Liver (tissue), 9 donors: ENCODE data around the gene SLC22A15. TPM values are rescaled to one million over a fixed set of nuclear protein-coding genes. Genes with fewer than 3 reads are reported as not detected.

Experiments
- DNase-seq: peaks from one replicate; pipeline ENCODE4 v3.0.0-alpha.2; 2017; ENCODE audit warnings: low spot score
- H3K27ac ChIP-seq, 2 donors: one replicate each; pipeline ENCODE4 v1.7.0; 2013; ENCODE audit warnings: inconsistent platforms in 2 of 2, low read length in 2 of 2, control low read depth in 1 of 2, low read depth in 1 of 2, mild to moderate bottlenecking in 1 of 2
- H3K27me3 ChIP-seq, 4 donors: one replicate each; pipeline versions ENCODE4 v1.6.1 to v1.7.0; 2013; ENCODE audit warnings: low read length in 3 of 4, inconsistent platforms in 1 of 4, mild to moderate bottlenecking in 1 of 4, moderate library complexity in 1 of 4; ENCODE audit not compliant: control insufficient read depth in 4 of 4, insufficient read depth in 4 of 4
- H3K36me3 ChIP-seq, 4 donors: one replicate each; pipeline versions ENCODE4 v1.6.1 to v1.7.0; 2013; ENCODE audit warnings: low read length in 3 of 4, mild to moderate bottlenecking in 3 of 4, low read depth in 1 of 4, moderate library complexity in 1 of 4; ENCODE audit not compliant: control insufficient read depth in 4 of 4, insufficient read depth in 3 of 4
- H3K4me1 ChIP-seq, 4 donors: one replicate each; pipeline versions ENCODE4 v1.6.1 to v1.7.0; 2013; ENCODE audit warnings: low read length in 3 of 4, mild to moderate bottlenecking in 3 of 4, moderate library complexity in 1 of 4; ENCODE audit not compliant: control insufficient read depth in 4 of 4, insufficient read depth in 4 of 4
- H3K4me3 ChIP-seq, 3 donors: one replicate each; pipeline versions ENCODE4 v1.6.1 to v1.7.0; 2013; ENCODE audit warnings: low read length in 3 of 3, control low read depth in 1 of 3, low read depth in 1 of 3, mild to moderate bottlenecking in 1 of 3
- H3K9ac ChIP-seq, 2 donors: one replicate each; pipeline ENCODE4 v1.7.0; 2013; ENCODE audit warnings: low read length in 2 of 2, mild to moderate bottlenecking in 2 of 2, moderate library complexity in 2 of 2, control low read depth in 1 of 2, low read depth in 1 of 2
- H3K9me3 ChIP-seq, 4 donors: one replicate each; pipeline versions ENCODE4 v1.6.1 to v1.7.0; 2013; ENCODE audit warnings: low read length in 3 of 4; ENCODE audit not compliant: control insufficient read depth in 4 of 4
- ATF3 ChIP-seq: IDR thresholded peaks from 2 replicates; pipeline ENCODE4 v1.6.1; 2016; ENCODE audit warnings: antibody characterized with exemption
- CTCF ChIP-seq: fragments of 150-350 bp; IDR thresholded peaks from 2 replicates; pipeline ENCODE4 v1.5.1; 2017; ENCODE audit warnings: improper control_type of control experiment, low read depth, low read length; ENCODE audit not compliant: missing input control
- EGR1 ChIP-seq, 2 donors: IDR thresholded peaks; 2 replicates each; pipeline ENCODE4 v1.6.1; 2016 to 2018; ENCODE audit warnings: antibody characterized with exemption in 2 of 2, low read depth in 2 of 2
- FOXA1 ChIP-seq: IDR thresholded peaks from 2 replicates; pipeline ENCODE4 v1.6.1; 2016; ENCODE audit warnings: antibody characterized with exemption
- FOXA2 ChIP-seq: IDR thresholded peaks from 2 replicates; pipeline ENCODE4 v1.6.1; 2016; ENCODE audit warnings: antibody characterized with exemption
- GABPA ChIP-seq, 2 donors: IDR thresholded peaks in 1 of 2; conservative IDR thresholded peaks in 1 of 2; 2 replicates each; pipeline ENCODE4 v1.6.1; 2016; ENCODE audit warnings: antibody characterized with exemption in 2 of 2, mild to moderate bottlenecking in 1 of 2, moderate library complexity in 1 of 2
- HNF4A ChIP-seq, 2 donors: conservative IDR thresholded peaks; 2 replicates each; pipeline ENCODE4 v1.6.1; 2016; ENCODE audit warnings: antibody characterized with exemption in 2 of 2, mild to moderate bottlenecking in 2 of 2
- HNF4G ChIP-seq: IDR thresholded peaks from 2 replicates; pipeline ENCODE4 v1.6.1; 2016; ENCODE audit warnings: antibody characterized with exemption
- JUND ChIP-seq, 2 donors: IDR thresholded peaks; 2 replicates each; pipeline ENCODE4 v1.6.1; 2016; ENCODE audit warnings: antibody characterized with exemption in 2 of 2
- MAX ChIP-seq: IDR thresholded peaks from 2 replicates; pipeline ENCODE4 v1.6.1; 2016; ENCODE audit warnings: antibody characterized with exemption
- NR2F2 ChIP-seq: IDR thresholded peaks from 2 replicates; pipeline ENCODE4 v1.6.1; 2016; ENCODE audit warnings: antibody characterized with exemption
- RAD21 ChIP-seq, 2 donors: IDR thresholded peaks; 2 replicates each; pipeline ENCODE4 v1.6.1; 2016; ENCODE audit warnings: antibody characterized with exemption in 2 of 2, mild to moderate bottlenecking in 2 of 2
- REST ChIP-seq: IDR thresholded peaks from 2 replicates; pipeline ENCODE4 v1.6.1; 2016; ENCODE audit warnings: antibody characterized with exemption, mild to moderate bottlenecking
- RXRA ChIP-seq, 2 donors: IDR thresholded peaks; 2 replicates each; pipeline ENCODE4 v1.6.1; 2017 to 2018; ENCODE audit warnings: antibody characterized with exemption in 2 of 2, mild to moderate bottlenecking in 1 of 2
- SP1 ChIP-seq: IDR thresholded peaks from 2 replicates; pipeline ENCODE4 v1.6.1; 2018; ENCODE audit warnings: antibody characterized with exemption, mild to moderate bottlenecking
- TAF1 ChIP-seq: conservative IDR thresholded peaks from 2 replicates; pipeline ENCODE4 v1.6.1; 2016; ENCODE audit warnings: antibody characterized with exemption, mild to moderate bottlenecking
- YY1 ChIP-seq: IDR thresholded peaks from 2 replicates; pipeline ENCODE4 v1.6.1; 2016; ENCODE audit warnings: antibody characterized with exemption, mild to moderate bottlenecking
- ZBTB33 ChIP-seq: IDR thresholded peaks from 2 replicates; pipeline ENCODE4 v1.6.1; 2016; ENCODE audit warnings: antibody characterized with exemption
- WGBS: extraction: QIAGEN DNeasy Blood & Tissue Kit; methylation state at CpG from one replicate; pipeline ENCODE4 v1.1.7; 2013; 5-methylcytosine and 5-hydroxymethylcytosine counted together
- polyA plus RNA-seq, 2 donors: library from polyadenylated mRNA; stranded (reverse) in 1 of 2; unstranded in 1 of 2; fragments of 200-250 nt in 1 of 2; fragments of >200 nt in 1 of 2; fragmentation: Nextera tagmentation in 1 of 2; extraction: Ambion mirVana in 1 of 2; gene quantifications; one replicate each; pipeline versions ENCODE4 v1.2.1 to v1.2.3, GENCODE V29; 2013 to 2015
- total RNA-seq, 2 donors: library from RNA; depleted of rRNA; stranded (reverse); fragments of >200 nt; gene quantifications; one replicate each; pipeline ENCODE4 v1.2.3, GENCODE V29; 2014
- donor health status: healthy.
- donor health status: healthy.
- donor health status: healthy.
- donor health status: healthy.
- donor health status: healthy.

SLC22A15 gene
- total and polyA plus RNA-seq, 4 donors: 0.12 to 3.6 (median 0.83) TPM

- Histone ChIP-seq H3K27me3 (no peaks in the 10 kb centered on the region), H3K4me1 (no peaks in the 10 kb centered on the region), H3K36me3 (no peaks in the 10 kb centered on the region), H3K27ac (no peak overlapping the region), H3K9me3 (no peaks in the 10 kb centered on the region), H3K4me3 (no peak overlapping the region), H3K9ac (no peak overlapping the region)
- no peak for DNase-seq
- no peak for TF ChIP-seq TAF1
- TF ChIP-seq GABPA (IDR thresholded peaks at IDR 0.05 in 1 of 2, conservative IDR thresholded peaks at IDR 0.05 in 1 of 2): no peak
- TF ChIP-seq FOXA2: no peak
- TF ChIP-seq ZBTB33: no peak
- no peak for TF ChIP-seq JUND (IDR thresholded peaks at IDR 0.05)
- no peak for TF ChIP-seq CTCF
- TF ChIP-seq NR2F2: no peak
- TF ChIP-seq HNF4G: no peak
- TF ChIP-seq RAD21 (IDR thresholded peaks at IDR 0.05): no peak
- no peak for TF ChIP-seq EGR1 (IDR thresholded peaks at IDR 0.05; ENCODE audit: low read depth in 2 of 2)
- TF ChIP-seq HNF4A (conservative IDR thresholded peaks at IDR 0.05): no peak
- TF ChIP-seq ATF3: no peak
- TF ChIP-seq RXRA (IDR thresholded peaks at IDR 0.05): no peak
- TF ChIP-seq SP1: no peak
- TF ChIP-seq REST: no peak
- no peak for TF ChIP-seq FOXA1
- TF ChIP-seq MAX: no peak
- no peak for TF ChIP-seq YY1
- 94% methylated on average over 3 of the region's 3 CpGs for WGBS
Measured at GRCh38 chr1:115989699-115990098, 13.4 kb downstream of the SLC22A15 start.
